Heart left ventricle (tissue), 16 donors: ENCODE results near the gene ALK. TPM values are rescaled to one million over a fixed set of nuclear protein-coding genes. Genes with fewer than 3 reads are reported as not detected.

Experiments used
- ATAC-seq, 4 donors: fragments of 200-7000 bp; cut with Tn5 transposase; one replicate each; pipeline ENCODE4 v1.9.1; 2020 to 2022; ENCODE audit warnings: moderate library complexity in 4 of 4, mild to moderate bottlenecking in 3 of 4, moderate number of reproducible peaks in 1 of 4
- DNase-seq, 5 donors: peaks; one replicate each; pipeline ENCODE4 v3.0.0-alpha.2; 2020
- H3K27ac ChIP-seq, 12 donors: fragments of 200-600 bp; sonication (generic) in 4 of 12; one replicate each; pipeline versions ENCODE4 v1.5.0 to v1.8.0; 2016 to 2022; ENCODE audit warnings: mild to moderate bottlenecking in 2 of 12
- H3K27me3 ChIP-seq, 9 donors: fragments of 200-600 bp; sonication (generic) in 2 of 9; one replicate each; pipeline versions ENCODE4 v1.5.1 to v1.8.0; 2016 to 2022; ENCODE audit warnings: mild to moderate bottlenecking in 3 of 9
- H3K36me3 ChIP-seq, 9 donors: fragments of 200-600 bp; sonication (generic) in 2 of 9; one replicate each; pipeline versions ENCODE4 v1.5.0 to v1.8.0; 2018 to 2022; ENCODE audit warnings: mild to moderate bottlenecking in 2 of 9
- H3K4me1 ChIP-seq, 12 donors: fragments of 200-600 bp; sonication (generic) in 4 of 12; one replicate each; pipeline versions ENCODE4 v1.5.0 to v1.8.0; 2016 to 2022; ENCODE audit warnings: mild to moderate bottlenecking in 3 of 12
- H3K4me3 ChIP-seq, 12 donors: fragments of 200-600 bp; sonication (generic) in 4 of 12; one replicate each; pipeline versions ENCODE4 v1.5.0 to v1.8.0; 2017 to 2022; ENCODE audit warnings: mild to moderate bottlenecking in 9 of 12, moderate library complexity in 4 of 12
- H3K9me3 ChIP-seq, 12 donors: fragments of 200-600 bp; sonication (generic) in 4 of 12; one replicate each; pipeline versions ENCODE4 v1.5.0 to v1.8.0; 2016 to 2022; ENCODE audit warnings: mild to moderate bottlenecking in 1 of 12
- POLR2A ChIP-seq, 2 donors: fragments of 450-650 bp; IDR thresholded peaks; one replicate each; pipeline ENCODE4 v1.6.1; 2017; ENCODE audit warnings: antibody characterized with exemption in 2 of 2, mild to moderate bottlenecking in 2 of 2, moderate library complexity in 2 of 2
- WGBS, 4 donors: extraction: QIAGEN DNeasy Blood & Tissue Kit in 2 of 4; methylation state at CpG; one replicate each; pipeline versions ENCODE4 v1.1.5 to v1.1.7; 2013 to 2018; 5-methylcytosine and 5-hydroxymethylcytosine counted together
- intact Hi-C, 10 donors: fragments of 100-400 bp; cut with DNase I; formaldehyde crosslinking; loops; one replicate each; pipeline versions ENCODE4 v1.11.1 to v1.14.2; 2022
- polyA plus RNA-seq, 2 donors: library from polyadenylated mRNA; stranded (reverse); fragments of 200-250 nt; gene quantifications; one replicate each; pipeline ENCODE4 v1.2.3, GENCODE V29; 2013
- total RNA-seq, 9 donors: library from RNA; depleted of rRNA in 2 of 9; stranded (reverse); fragments of >200 nt in 2 of 9; fragmentation: NEBNext Ultra II Directional in 3 of 9; extraction: Animal tissue kit (Norgen Biotek cat#: 25700) in 3 of 9; gene quantifications; one replicate each; pipeline versions ENCODE4 v1.1.0 to v1.2.4, GENCODE V29; 2016 to 2023
- TF ChIP-seq, protein P1 (sequence below), 12 donors: fragments of 200-600 bp; sonication (generic) in 4 of 12; IDR thresholded peaks; one replicate each; pipeline versions ENCODE4 v1.5.0 to v1.8.0; 2018 to 2022; ENCODE audit warnings: antibody characterized with exemption in 12 of 12, mild to moderate bottlenecking in 5 of 12
- donor health status: ischemic (EF 13 %, LVEDD 7.1; RV severe dilation, severe dysfunction).
- donor health status: healthy with polysubstance abuse.
- donor health status: DM: no; HTN: yes; CAD: no.
- donor health status: DM: no; HTN: no; CAD: no.
- donor health status: ischemic (EF 25% LVEDD 6.9; RV normal size, moderate dysfunction).
- donor health status: ischemic (EF 25% LVEDD 5.7; RV mildly dilated, moderate dysfunction).
- donor health status: healthy.
- donor health status: DM: yes; HTN: yes; CAD: no.
- donor health status: ischemic (EF 35%, LVEDD 5.7; RV mildly dilated, moderate dysfunction).
- donor health status: nonischemic (EF 11% LVEDD 7.7; RV severe dilation, severe dysfunction).
- donor health status: DM: yes; HTN: yes; CAD: no.
- donor health status: PGD.
- donor health status: ischemic (EF 29% LVEDD 5.4; RV normal size, mild dysfunction).
- donor health status: nonischemic (EF 23%, LVEDD 6.1; RV moderate dilation, normal function).

Gene ALK
- total and polyA plus RNA-seq, 11 donors, result 0.05 to 0.50 (median 0.13) TPM; not detected in 5

DNA sequence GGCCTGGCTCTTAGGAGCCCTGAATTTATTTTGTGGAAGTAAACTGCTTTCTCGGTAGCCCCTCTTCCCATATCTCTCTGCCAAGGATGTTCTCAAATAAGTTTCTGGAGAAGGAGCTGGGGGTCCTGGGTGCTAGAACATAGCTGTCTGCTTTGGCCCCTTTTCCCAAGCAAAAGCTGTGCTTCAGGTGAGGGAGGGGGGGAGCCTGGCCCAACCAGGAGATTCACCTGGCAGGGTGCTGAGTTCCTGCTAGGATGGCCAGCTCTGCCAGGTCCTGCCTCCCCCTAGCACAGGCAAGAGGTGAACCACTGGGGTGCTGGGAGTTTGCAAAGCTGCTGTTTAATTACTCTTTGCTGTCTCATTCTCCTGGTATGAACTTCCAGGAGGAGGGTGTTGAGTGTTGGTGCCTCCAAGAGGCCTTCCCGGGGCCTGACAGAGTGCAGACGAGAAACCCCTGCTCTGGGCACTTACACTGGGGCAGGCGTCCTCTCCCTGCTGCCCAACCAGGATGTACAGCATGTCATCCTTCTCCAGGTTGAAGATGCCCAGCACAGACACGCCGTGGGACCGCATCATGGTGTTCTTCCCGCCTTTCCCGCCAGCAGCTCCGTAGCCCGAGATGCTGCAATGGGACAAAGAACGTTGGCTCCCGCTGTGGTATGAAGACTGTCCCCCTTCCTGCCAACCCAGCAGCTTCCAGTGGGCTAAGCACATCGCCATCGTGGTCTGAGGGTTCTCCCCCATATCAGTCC lies 682.0 kb downstream of the ALK start:
- DNase-seq (no peak), ATAC-seq (no peak)
- 78 to 85% (median 82%) methylated on average over 14 to 15 of the region's 15 CpGs for WGBS, 4 donors
- intact Hi-C loops, result loop anchor here in 3 of 10 donors (2.0 to 10.0 kb wide), 4 partner anchors 601 to 833 kb away; no protein-coding TSS in a partner anchor
- no peaks in the 10 kb centered on the region for H3K4me1 ChIP-seq
- peaks cover 0 to 49% (median 5%) of the 10 kb centered on the region in 9 donors for H3K27me3 ChIP-seq
- H3K27ac ChIP-seq, result no peak overlapping the region
- H3K36me3 ChIP-seq, result no peaks in the 10 kb centered on the region
- no peak overlapping the region for H3K4me3 ChIP-seq
- no peaks in the 10 kb centered on the region for H3K9me3 ChIP-seq
- TF ChIP-seq, protein P1, sequence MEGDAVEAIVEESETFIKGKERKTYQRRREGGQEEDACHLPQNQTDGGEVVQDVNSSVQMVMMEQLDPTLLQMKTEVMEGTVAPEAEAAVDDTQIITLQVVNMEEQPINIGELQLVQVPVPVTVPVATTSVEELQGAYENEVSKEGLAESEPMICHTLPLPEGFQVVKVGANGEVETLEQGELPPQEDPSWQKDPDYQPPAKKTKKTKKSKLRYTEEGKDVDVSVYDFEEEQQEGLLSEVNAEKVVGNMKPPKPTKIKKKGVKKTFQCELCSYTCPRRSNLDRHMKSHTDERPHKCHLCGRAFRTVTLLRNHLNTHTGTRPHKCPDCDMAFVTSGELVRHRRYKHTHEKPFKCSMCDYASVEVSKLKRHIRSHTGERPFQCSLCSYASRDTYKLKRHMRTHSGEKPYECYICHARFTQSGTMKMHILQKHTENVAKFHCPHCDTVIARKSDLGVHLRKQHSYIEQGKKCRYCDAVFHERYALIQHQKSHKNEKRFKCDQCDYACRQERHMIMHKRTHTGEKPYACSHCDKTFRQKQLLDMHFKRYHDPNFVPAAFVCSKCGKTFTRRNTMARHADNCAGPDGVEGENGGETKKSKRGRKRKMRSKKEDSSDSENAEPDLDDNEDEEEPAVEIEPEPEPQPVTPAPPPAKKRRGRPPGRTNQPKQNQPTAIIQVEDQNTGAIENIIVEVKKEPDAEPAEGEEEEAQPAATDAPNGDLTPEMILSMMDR (IDR thresholded peaks at IDR 0.05), result no peak
- TF ChIP-seq POLR2A (IDR thresholded peaks at IDR 0.05), result no peak

DNA sequence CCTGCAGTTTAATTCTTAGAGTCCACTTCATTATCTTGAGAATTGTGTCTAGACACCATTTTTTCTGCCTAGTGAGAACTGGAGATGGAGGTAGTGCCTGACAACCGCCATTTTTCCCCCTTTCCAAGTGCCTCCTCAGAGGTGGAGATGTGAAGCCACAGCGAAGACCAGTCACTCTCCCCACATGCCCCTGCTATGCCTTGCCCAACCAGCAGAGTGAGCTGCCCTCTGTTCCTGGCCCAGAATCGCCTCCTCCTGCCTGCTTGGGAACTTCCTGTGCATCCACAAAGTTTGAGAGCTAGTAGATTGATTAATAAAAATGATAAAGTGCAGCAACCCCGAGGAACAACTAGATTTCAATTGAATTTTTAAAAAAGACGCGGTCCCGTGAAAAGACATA lies 682.9 kb downstream of the ALK start:
- ATAC-seq, result peak in 1 of 4 donors; percentile 62

DNA sequence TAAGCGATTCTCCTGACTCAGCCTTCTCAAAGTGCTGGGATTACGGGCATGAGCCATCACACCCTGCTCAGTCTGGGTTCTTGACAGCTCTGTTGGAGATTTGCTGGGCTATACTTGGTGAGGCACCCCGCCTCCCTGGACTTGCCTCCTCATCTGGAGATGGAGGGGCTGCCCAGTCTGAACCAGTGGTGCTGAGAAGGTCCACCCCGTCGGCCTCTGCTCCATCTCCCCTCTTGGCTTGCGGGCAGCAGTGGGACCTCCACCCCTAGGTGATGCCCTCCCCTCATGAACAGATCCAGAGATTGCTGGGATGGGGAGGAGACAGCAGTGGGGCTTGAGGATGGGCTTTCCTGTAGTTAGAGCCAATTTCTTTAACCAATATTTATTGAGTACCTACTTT lies 685.3 kb downstream of the ALK start:
- DNase-seq (no peak), ATAC-seq (no peak)
- no peaks in the 10 kb centered on the region for H3K9me3 ChIP-seq
- no peak overlapping the region for H3K4me3 ChIP-seq
- no peak for TF ChIP-seq POLR2A (IDR thresholded peaks at IDR 0.05)
- TF ChIP-seq, protein P1 (IDR thresholded peaks at IDR 0.05), result no peak
- no peaks in the 10 kb centered on the region for H3K4me1 ChIP-seq
- no peak overlapping the region for H3K27ac ChIP-seq
- WGBS, 4 donors, result 76 to 91% (median 87%) methylated on average over 6 of the region's 6 CpGs
- no peaks in the 10 kb centered on the region for H3K36me3 ChIP-seq
- intact Hi-C loops, result loop anchor here in 2 of 10 donors (5.0 to 10.0 kb wide), 2 partner anchors 606 to 609 kb away; no protein-coding TSS in a partner anchor
- H3K27me3 ChIP-seq, result peaks cover 0 to 45% (median 3%) of the 10 kb centered on the region in 9 donors

More for the DNA sequence above, 682.9 kb downstream of the ALK start:
- H3K4me1 ChIP-seq, result no peaks in the 10 kb centered on the region
- DNase-seq, result no peak
- no peak for TF ChIP-seq POLR2A (IDR thresholded peaks at IDR 0.05)
- TF ChIP-seq, protein P1 (IDR thresholded peaks at IDR 0.05), result peak; percentile 18 to 59 (median 34)
- 61 to 69% (median 65%) methylated on average over 7 of the region's 7 CpGs for WGBS, 4 donors
- H3K4me3 ChIP-seq, result no peak overlapping the region
- no peaks in the 10 kb centered on the region for H3K36me3 ChIP-seq
- no peaks in the 10 kb centered on the region for H3K9me3 ChIP-seq
- H3K27ac ChIP-seq, result no peak overlapping the region
- peaks cover 0 to 49% (median 5%) of the 10 kb centered on the region in 9 donors for H3K27me3 ChIP-seq
- intact Hi-C loops, result loop anchor here in 3 of 10 donors (2.0 to 10.0 kb wide), 4 partner anchors 602 to 834 kb away; no protein-coding TSS in a partner anchor

DNA sequence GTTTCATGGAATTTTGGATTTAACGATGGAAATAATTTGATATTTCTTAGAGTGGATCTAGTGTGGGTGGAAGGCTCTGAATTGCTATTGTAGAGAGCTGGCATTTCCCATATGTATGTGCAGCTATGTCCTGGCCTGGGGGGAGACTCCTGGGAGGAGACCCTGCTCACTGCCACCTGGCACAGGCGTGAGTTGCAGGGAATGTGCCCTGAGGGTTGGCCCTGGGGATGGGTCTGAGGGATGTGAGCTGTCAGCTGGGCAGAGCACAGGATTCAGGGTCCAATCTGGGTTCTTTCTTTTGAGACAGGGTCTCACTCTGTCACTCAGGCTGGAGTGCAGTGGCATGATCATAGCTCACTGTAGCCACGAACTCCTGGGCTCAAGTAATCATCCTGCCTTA lies 686.0 kb downstream of the ALK start:
- no peak overlapping the region for H3K27ac ChIP-seq
- H3K9me3 ChIP-seq, result no peaks in the 10 kb centered on the region
- no peak overlapping the region for H3K4me3 ChIP-seq
- WGBS, 4 donors, result 68 to 77% (median 75%) methylated on average over 3 of the region's 3 CpGs
- H3K36me3 ChIP-seq, result no peaks in the 10 kb centered on the region
- intact Hi-C loops, result loop anchor here in 2 of 10 donors (5.0 to 10.0 kb wide), 2 partner anchors 607 to 609 kb away; no protein-coding TSS in a partner anchor
- ATAC-seq (no peak), DNase-seq (no peak)
- H3K27me3 ChIP-seq, result peaks cover 0 to 38% (median 3%) of the 10 kb centered on the region in 9 donors
- TF ChIP-seq, protein P1 (IDR thresholded peaks at IDR 0.05), result no peak
- TF ChIP-seq POLR2A (IDR thresholded peaks at IDR 0.05), result no peak
- no peaks in the 10 kb centered on the region for H3K4me1 ChIP-seq
